Retinal pigment epithelial cell (primary cell): Measurements from ENCODE around the gene MED13.

Experiments
- DNase-seq: peaks from one replicate; pipeline ENCODE4 v3.0.0-alpha.2; 2010; ENCODE audit warnings: low read depth
- H3K4me3 ChIP-seq: 2 replicates; pipeline ENCODE4 v1.5.1; 2011; ENCODE audit warnings: mild to moderate bottlenecking, low read length, control low read depth, moderate library complexity
- TF ChIP-seq, protein P1 (sequence below): conservative IDR thresholded peaks from 2 replicates; pipeline ENCODE4 v1.5.1; 2011; ENCODE audit warnings: low read depth, low read length, control low read depth, inconsistent platforms

The MED13 gene

DNA sequence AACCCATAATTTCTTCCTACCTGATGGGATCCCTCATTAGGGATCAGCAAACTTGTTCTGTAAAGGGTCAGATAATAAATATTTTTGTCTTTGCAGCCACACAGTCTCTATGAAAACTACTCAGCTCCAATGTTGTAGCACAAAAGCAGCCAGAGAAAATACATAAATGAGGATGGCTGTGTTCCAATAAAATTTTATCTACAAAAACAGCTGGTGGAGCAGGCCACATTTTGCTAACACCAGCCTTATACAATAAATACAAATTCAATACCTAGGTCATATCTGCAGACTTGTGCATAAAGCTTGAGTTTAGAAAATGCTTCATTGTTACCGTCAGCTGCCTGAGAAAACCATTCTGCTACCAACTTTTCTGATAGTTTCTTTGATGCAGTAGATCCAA lies 98.9 kb downstream of the MED13 start:
- no peak for DNase-seq
- TF ChIP-seq, protein P1, sequence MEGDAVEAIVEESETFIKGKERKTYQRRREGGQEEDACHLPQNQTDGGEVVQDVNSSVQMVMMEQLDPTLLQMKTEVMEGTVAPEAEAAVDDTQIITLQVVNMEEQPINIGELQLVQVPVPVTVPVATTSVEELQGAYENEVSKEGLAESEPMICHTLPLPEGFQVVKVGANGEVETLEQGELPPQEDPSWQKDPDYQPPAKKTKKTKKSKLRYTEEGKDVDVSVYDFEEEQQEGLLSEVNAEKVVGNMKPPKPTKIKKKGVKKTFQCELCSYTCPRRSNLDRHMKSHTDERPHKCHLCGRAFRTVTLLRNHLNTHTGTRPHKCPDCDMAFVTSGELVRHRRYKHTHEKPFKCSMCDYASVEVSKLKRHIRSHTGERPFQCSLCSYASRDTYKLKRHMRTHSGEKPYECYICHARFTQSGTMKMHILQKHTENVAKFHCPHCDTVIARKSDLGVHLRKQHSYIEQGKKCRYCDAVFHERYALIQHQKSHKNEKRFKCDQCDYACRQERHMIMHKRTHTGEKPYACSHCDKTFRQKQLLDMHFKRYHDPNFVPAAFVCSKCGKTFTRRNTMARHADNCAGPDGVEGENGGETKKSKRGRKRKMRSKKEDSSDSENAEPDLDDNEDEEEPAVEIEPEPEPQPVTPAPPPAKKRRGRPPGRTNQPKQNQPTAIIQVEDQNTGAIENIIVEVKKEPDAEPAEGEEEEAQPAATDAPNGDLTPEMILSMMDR: no peak
- no peak overlapping the region for H3K4me3 ChIP-seq

DNA sequence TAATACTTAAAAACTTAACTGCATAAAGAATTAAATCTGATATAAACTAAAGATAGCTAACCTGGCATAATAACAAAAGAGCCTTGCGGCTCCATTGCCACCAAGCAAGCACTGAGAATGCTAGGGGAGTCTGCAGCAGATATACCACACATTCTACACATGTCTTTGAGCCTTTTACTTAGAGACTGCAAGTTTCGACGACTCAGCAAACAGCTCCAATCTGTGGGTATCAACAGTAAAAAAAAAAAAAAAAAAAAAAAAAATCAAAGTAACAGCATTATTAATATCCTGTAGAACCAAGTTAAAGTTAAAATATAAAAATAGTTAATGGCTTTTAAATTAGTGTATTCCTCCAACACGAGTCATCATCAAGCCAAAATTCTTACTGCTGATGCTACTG lies 109.5 kb downstream of the MED13 start:
- no peak overlapping the region for H3K4me3 ChIP-seq
- no peak for DNase-seq
- TF ChIP-seq, protein P1: no peak

DNA sequence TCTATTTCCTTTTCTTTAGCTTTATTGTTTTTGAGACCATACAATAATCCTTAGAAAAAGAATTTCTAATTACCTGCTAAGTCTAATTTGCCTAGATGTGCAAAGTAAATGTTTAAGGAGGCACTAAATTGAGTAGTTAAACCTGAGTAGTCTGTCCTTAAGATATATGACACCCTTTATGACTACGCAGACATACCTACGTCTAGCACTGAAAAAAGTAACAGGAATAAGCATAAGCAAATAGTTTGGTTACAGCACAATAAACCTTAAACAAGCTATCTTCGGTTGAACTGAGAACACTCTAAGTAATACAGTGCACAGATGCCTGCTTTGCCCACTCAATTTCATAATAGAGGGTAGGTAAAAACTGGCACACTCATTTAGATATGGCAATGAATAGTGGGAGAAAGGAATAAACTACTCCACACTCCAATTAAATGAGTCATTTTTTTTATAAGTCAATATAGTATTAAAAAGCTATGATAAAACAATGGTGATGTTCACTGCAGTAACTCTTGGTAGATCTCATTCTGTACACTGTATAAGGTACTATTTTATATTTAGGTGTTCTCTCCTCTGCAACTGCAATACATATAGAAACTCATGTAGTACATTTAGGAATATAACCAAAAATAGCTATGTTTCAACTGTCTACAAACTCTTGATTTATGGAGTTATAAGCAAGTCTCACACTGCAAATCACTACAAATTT lies 117.6 kb downstream of the MED13 start:
- no peak overlapping the region for H3K4me3 ChIP-seq
- TF ChIP-seq, protein P1: no peak
- DNase-seq: no peak

DNA sequence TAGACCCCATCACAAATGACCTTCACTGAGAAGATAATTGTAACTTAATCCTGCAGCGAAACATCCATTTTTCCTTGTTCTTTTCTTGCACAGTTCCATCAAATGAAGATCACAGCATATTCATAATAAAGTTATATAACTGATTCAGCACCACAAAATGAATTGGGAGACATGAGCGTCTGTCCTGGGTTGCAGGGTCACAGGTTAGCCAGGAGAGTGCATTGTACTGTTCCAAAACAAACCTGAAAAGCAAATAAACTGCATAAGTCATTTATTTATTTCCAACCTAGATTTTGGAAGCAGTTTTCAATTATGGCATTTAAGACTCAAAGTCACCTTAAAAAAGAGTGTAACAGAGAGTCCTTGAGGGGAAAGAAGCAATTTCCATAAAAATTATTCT lies 118.7 kb downstream of the MED13 start:
- TF ChIP-seq, protein P1: no peak
- DNase-seq: no peak
- H3K4me3 ChIP-seq: no peak overlapping the region

DNA sequence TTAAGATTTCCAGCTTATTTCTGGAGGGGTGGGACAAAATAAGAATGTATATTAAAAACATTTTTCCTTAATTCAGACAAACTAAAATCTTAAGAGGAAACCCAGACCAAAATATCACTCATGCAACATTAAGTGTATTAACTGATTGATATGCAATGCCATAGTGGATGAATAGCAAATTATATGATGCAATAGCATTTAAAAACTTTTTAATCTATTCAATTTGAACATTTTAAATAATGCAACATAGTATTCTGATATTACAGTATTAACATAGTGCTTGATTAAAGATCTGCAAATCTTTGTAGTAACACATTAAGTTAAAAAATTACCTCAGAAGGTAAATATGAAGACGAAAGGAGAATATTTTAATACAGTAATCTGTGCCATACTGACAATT lies 122.0 kb downstream of the MED13 start:
- H3K4me3 ChIP-seq: no peak overlapping the region
- no peak for DNase-seq
- TF ChIP-seq, protein P1: no peak

DNA sequence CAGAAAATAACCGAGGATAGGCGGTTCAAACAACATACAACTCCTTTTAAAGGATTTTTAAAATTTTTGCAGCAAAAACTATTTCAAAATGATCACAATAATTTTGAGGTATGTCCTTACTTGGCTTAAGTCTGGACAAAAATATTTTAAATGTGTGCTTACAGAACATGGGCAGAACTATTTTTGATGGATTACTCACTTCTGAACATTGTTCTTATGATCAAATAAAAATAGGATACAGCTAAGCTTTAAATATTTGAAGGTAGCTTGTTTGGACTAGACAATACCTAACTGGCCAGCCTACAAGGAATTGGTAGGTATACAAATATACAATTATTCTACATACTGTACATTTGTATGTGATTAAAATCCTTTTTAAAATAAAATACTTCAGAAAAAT lies 123.0 kb downstream of the MED13 start:
- TF ChIP-seq, protein P1: no peak
- H3K4me3 ChIP-seq: no peak overlapping the region
- no peak for DNase-seq

DNA sequence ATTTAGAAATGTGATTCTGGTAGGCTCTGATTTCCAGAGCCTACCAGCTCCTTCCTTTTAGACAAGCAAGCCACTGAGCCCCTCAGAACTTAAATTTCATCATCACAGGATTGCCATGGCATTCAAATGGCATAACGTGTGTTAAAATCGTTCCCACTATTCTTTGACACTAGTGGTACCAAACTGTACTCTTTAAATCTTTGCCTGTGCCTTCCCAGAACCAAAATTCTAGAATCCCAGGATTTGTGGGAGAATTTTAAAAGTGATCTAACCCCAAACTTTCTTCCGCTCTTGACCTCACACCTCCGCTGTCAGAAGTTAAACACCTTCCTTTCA lies 137.0 kb downstream of the MED13 start:
- DNase-seq: no peak
- TF ChIP-seq, protein P1: no peak
- H3K4me3 ChIP-seq: peak overlapping the region; percentile 91
